GM12865 (cell line): ENCODE measurements around the gene LTF.

ENCODE experiments used
- DNase-seq: peaks from one replicate; pipeline ENCODE4 v3.0.0; 2010; ENCODE audit warnings: low read depth
- H3K4me3 ChIP-seq: 2 replicates; pipeline ENCODE4 v1.5.1; 2011; ENCODE audit warnings: mild to moderate bottlenecking, low read depth, low read length, control low read depth
- CTCF ChIP-seq: IDR thresholded peaks from 2 replicates; pipeline ENCODE4 v1.5.1; 2011; ENCODE audit warnings: low read length, control low read depth, low read depth, inconsistent platforms; ENCODE audit not compliant: insufficient read depth; ENCODE audit errors: missing control alignments

LTF gene

GRCh38 chr3:46419816-46420215 lies 44.9 kb downstream of the LTF start:
- no peak for DNase-seq
- no peak for TF ChIP-seq CTCF
- H3K4me3 ChIP-seq, result no peak overlapping the region

GRCh38 chr3:46417841-46418611 lies 46.7 kb downstream of the LTF start:
- H3K4me3 ChIP-seq, result no peak overlapping the region
- no peak for TF ChIP-seq CTCF
- no peak for DNase-seq

- DNase-seq, result no peak
- no peak for TF ChIP-seq CTCF
- H3K4me3 ChIP-seq, result no peak overlapping the region
Observed at GRCh38 chr3:46416811-46417510, 47.7 kb downstream of the LTF start.

- no peak for TF ChIP-seq CTCF
- DNase-seq, result peak; percentile 10
- no peak overlapping the region for H3K4me3 ChIP-seq
Observed at GRCh38 chr3:46416125-46416810, 48.4 kb downstream of the LTF start.

GRCh38 chr3:46414739-46415138 lies 50.0 kb downstream of the LTF start:
- no peak overlapping the region for H3K4me3 ChIP-seq
- no peak for DNase-seq
- no peak for TF ChIP-seq CTCF

- TF ChIP-seq CTCF, result no peak
- no peak for DNase-seq
Observed at GRCh38 chr3:46413951-46414350, 50.8 kb downstream of the LTF start.

More at GRCh38 chr3:46413951-46414350, 50.8 kb downstream of the LTF start:
- no peak overlapping the region for H3K4me3 ChIP-seq
